GM12878 (cell line): ENCODE data around the gene SLC12A6. TPM values are rescaled to one million over a fixed set of nuclear protein-coding genes. Genes with fewer than 3 reads are reported as not detected.

Experiments used
- ATAC-seq: fragments of 200-7000 bp; cut with Tn5 transposase; 3 replicates; pipeline ENCODE4 v1.9.1; 2020; ENCODE audit warnings: mild to moderate bottlenecking, moderate library complexity
- BruUV-seq: library from RNA; stranded (reverse); fragments of 400-500 nt; replicated peaks from 2 replicates; lab custom pipeline; 2021; lab: Mats Ljungman, UMichigan
- CTCF ChIA-PET: fragments of 300-600 bp; sonication (Branson Sonifier 250); formaldehyde crosslinking; extraction: SDS; loops from one replicate; lab custom pipeline; 2021; ENCODE audit warnings: inconsistent platforms; lab: Yijun Ruan, JAX
- POLR2A ChIA-PET: fragments of 350-600 bp; formaldehyde crosslinking; extraction: SDS; loops from one replicate; lab custom pipeline; 2021; ENCODE audit warnings: inconsistent platforms; lab: Charles Lee
- RAD21 ChIA-PET: fragments of 300-600 bp; sonication (Branson Sonifier 250); formaldehyde crosslinking; loops from one replicate; lab custom pipeline; 2023; ENCODE audit warnings: antibody characterized with exemption; ENCODE audit not compliant: unreplicated experiment; lab: Charles Lee
- SMC1A ChIA-PET: fragments of 300-600 bp; sonication (Branson Sonifier 250); formaldehyde crosslinking; loops from one replicate; lab custom pipeline; 2023; ENCODE audit not compliant: unreplicated experiment, uncharacterized antibody; lab: Charles Lee
- DNase-seq: peaks from one replicate; pipeline ENCODE4 v3.0.0-alpha.2; 2011; ENCODE audit warnings: low read depth, low spot score
- FAIRE-seq: peaks from 3 replicates; lab custom pipeline; 2011; peaks lifted over from hg19 to GRCh38; lab: Jason Lieb, UNC
- H2AFZ ChIP-seq: 2 replicates; pipeline ENCODE4 v1.6.0; 2011; ENCODE audit warnings: low read depth, low read length, control low read depth; ENCODE audit not compliant: control insufficient read depth
- H3K27ac ChIP-seq: 2 replicates; pipeline ENCODE4 v1.5.1; 2011; ENCODE audit warnings: control low read depth; ENCODE audit not compliant: control insufficient read depth, insufficient read depth
- H3K27me3 ChIP-seq, 2 experiments: replicated peaks in 1 of 2; 2 replicates each; pipeline versions ENCODE4 v1.6.0 to v1.6.1; 2011; ENCODE audit warnings: low read length in 1 of 2; ENCODE audit not compliant: control insufficient read depth in 2 of 2, insufficient read depth in 2 of 2
- H3K36me3 ChIP-seq, 2 experiments: 2 replicates each; pipeline ENCODE4 v1.5.1; 2011; ENCODE audit warnings: low read length in 1 of 2; ENCODE audit not compliant: control insufficient read depth in 2 of 2, insufficient read depth in 2 of 2
- H3K4me1 ChIP-seq: 2 replicates; pipeline ENCODE4 v1.6.1; 2011; ENCODE audit warnings: mild to moderate bottlenecking, low read length, moderate library complexity, mixed read lengths; ENCODE audit not compliant: control insufficient read depth, insufficient read depth
- H3K4me2 ChIP-seq: 2 replicates; pipeline ENCODE4 v1.6.0; 2011; ENCODE audit warnings: control low read depth; ENCODE audit not compliant: control insufficient read depth, insufficient read depth
- H3K4me3 ChIP-seq: fragments of 200-600 bp; sonication (generic); 2 replicates; pipeline ENCODE4 v1.5.1; 2016
- H3K79me2 ChIP-seq: 2 replicates; pipeline ENCODE4 v1.6.0; 2011; ENCODE audit warnings: low read length; ENCODE audit not compliant: control insufficient read depth, insufficient read depth
- H3K9ac ChIP-seq: 2 replicates; pipeline ENCODE4 v1.8.0; 2011; ENCODE audit warnings: low read length, control low read depth, mixed read lengths; ENCODE audit not compliant: control insufficient read depth, insufficient read depth
- H3K9me3 ChIP-seq: replicated peaks from 3 replicates; pipeline ENCODE4 v1.5.1; 2011; ENCODE audit warnings: mild to moderate bottlenecking, low read length; ENCODE audit not compliant: control insufficient read depth, insufficient read depth
- H4K20me1 ChIP-seq: 2 replicates; pipeline ENCODE4 v1.6.0; 2011; ENCODE audit not compliant: control insufficient read depth, insufficient read depth
- CREB1 ChIP-seq: IDR thresholded peaks from 2 replicates; pipeline ENCODE4 v1.6.1; 2012; ENCODE audit warnings: low read depth, mild to moderate bottlenecking, inconsistent platforms
- EED ChIP-seq: sonication (generic); IDR thresholded peaks from 2 replicates; pipeline ENCODE4 v1.6.1; 2016; ENCODE audit warnings: antibody characterized with exemption, low read depth
- ESRRA ChIP-seq: IDR thresholded peaks from 2 replicates; pipeline ENCODE4 v1.6.1; 2012; ENCODE audit warnings: mild to moderate bottlenecking, low read length, improper control_type of control experiment
- ETV6 ChIP-seq, 2 experiments: fragments of 450-650 bp in 1 of 2; IDR thresholded peaks in 1 of 2; conservative IDR thresholded peaks in 1 of 2; 2 replicates each; pipeline ENCODE4 v1.6.1; 2014; ENCODE audit warnings: antibody characterized with exemption in 1 of 2, borderline replicate concordance in 1 of 2, low read depth in 1 of 2, mild to moderate bottlenecking in 1 of 2, moderate library complexity in 1 of 2
- FOXM1 ChIP-seq: IDR thresholded peaks from 2 replicates; pipeline ENCODE4 v1.6.1; 2012; ENCODE audit warnings: low read depth, mild to moderate bottlenecking, inconsistent platforms, low read length, moderate library complexity
- HDAC6 ChIP-seq: fragments of 200-600 bp; sonication (generic); IDR thresholded peaks from one replicate; pipeline ENCODE4 v1.8.0; 2017; ENCODE audit warnings: antibody characterized with exemption; ENCODE audit not compliant: unreplicated experiment
- IRF4 ChIP-seq: IDR thresholded peaks from 2 replicates; pipeline ENCODE4 v1.6.1; 2011; ENCODE audit warnings: low read depth, low read length
- JUNB ChIP-seq: IDR thresholded peaks from 2 replicates; pipeline ENCODE4 v1.6.1; 2016; ENCODE audit warnings: antibody characterized with exemption, mild to moderate bottlenecking
- NFIC ChIP-seq: IDR thresholded peaks from 2 replicates; pipeline ENCODE4 v1.6.1; 2012; ENCODE audit warnings: low read depth, mild to moderate bottlenecking, inconsistent platforms, low read length, moderate library complexity
- PKNOX1 ChIP-seq: fragments of 450-650 bp; IDR thresholded peaks from 2 replicates; pipeline ENCODE4 v1.6.1; 2016; ENCODE audit warnings: mild to moderate bottlenecking
- SMARCA5 ChIP-seq: fragments of 450-650 bp; IDR thresholded peaks from 2 replicates; pipeline ENCODE4 v1.6.1; 2017; ENCODE audit warnings: mild to moderate bottlenecking
- SPI1 ChIP-seq: IDR thresholded peaks from 2 replicates; pipeline ENCODE4 v1.6.1; 2011; ENCODE audit warnings: low read depth, mild to moderate bottlenecking, low read length, moderate library complexity, borderline replicate concordance; ENCODE audit not compliant: insufficient read depth
- ZBED1 ChIP-seq: IDR thresholded peaks from 2 replicates; pipeline ENCODE4 v1.6.1; 2016; ENCODE audit warnings: borderline replicate concordance
- WGBS: methylation state at CpG from one replicate; pipeline ENCODE4 v1.1.6; 2016; ENCODE audit warnings: low lambda C conversion rate; ENCODE audit not compliant: insufficient replicate concordance, insufficient coverage; ENCODE audit errors: missing lambda C conversion rate; 5-methylcytosine and 5-hydroxymethylcytosine counted together
- in situ Hi-C: fragments of 300-500 bp; cut with MboI; formaldehyde crosslinking; loops from 9 replicates; pipeline ENCODE4 v1.14.3; 2018; ENCODE audit warnings: mixed read lengths
- intact Hi-C: fragments of 100-400 bp; cut with micrococcal nuclease; formaldehyde crosslinking; loops from one replicate; pipeline ENCODE4 v1.14.2; 2022; ENCODE audit not compliant: unreplicated experiment
- polyA plus RNA-seq, 11 experiments: library from polyadenylated mRNA; depleted of rRNA in 4 of 11; unstranded in 6 of 11; stranded (reverse) in 5 of 11; fragments of >200 nt; fragmentation: Nextera tagmentation in 4 of 11; fragmentation: Illumina TruSeq in 1 of 11; extraction: Ambion mirVana in 4 of 11; extraction: Trizol in 1 of 11; gene quantifications; 1 replicate in 1 of 11; 2 replicates in 10 of 11; pipeline versions ENCODE4 v1.2.1 to v1.2.3, GENCODE V29; 2011 to 2016; ENCODE audit warnings: inconsistent platforms in 2 of 11, missing spikeins in 2 of 11, low read depth in 1 of 11
- total RNA-seq, 4 experiments: library from RNA; depleted of rRNA in 3 of 4; stranded (reverse); fragments of >200 nt in 3 of 4; fragmentation: Illumina TruSeq in 1 of 4; extraction: Trizol in 1 of 4; gene quantifications; 2 replicates each; pipeline versions ENCODE4 v1.2.1 to v1.2.3, GENCODE V29; 2013 to 2021
- TF ChIP-seq, protein P1 (sequence below): fragments of 450-650 bp; IDR thresholded peaks from 2 replicates; pipeline ENCODE4 v1.6.1; 2016; ENCODE audit warnings: mild to moderate bottlenecking
- TF ChIP-seq, protein P2 (sequence below): fragments of 450-650 bp; IDR thresholded peaks from 2 replicates; pipeline ENCODE4 v1.6.1; 2018; ENCODE audit warnings: mild to moderate bottlenecking, low read depth, moderate library complexity; ENCODE audit not compliant: partially characterized antibody

Gene SLC12A6
- total and polyA plus RNA-seq, 10 of the 15 experiments (the other 5 are each of a cell fraction or from before 2014, with no cell fraction given), result 4.7 to 94.4 (median 34.2) TPM

DNA sequence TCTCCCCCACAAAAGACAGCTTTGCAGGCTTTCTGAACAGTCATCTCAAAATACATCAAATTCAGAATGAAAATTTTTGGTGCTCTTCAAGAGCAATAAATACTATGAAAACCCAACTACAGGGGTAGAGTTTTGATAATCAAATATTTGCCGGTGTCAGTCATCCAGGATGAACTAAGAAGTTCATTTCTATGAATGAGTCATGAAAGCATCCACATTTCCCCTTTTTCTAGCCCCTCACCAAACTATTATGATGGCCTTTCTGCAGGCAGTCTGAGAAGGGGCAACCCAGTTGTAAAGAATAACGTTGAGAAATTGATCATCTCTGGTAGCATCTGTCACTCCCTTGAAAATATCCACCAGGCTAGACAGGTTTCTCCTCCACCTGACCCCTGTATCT lies 32.5 kb upstream of the SLC12A6 start:
- RAD21 ChIA-PET, result no interaction called here
- TF ChIP-seq CREB1, result 0 out of 2 replicates have a peak, but pooled peaks have one; percentile 14
- peak; percentile 90 for TF ChIP-seq JUNB
- no peak for TF ChIP-seq ESRRA
- TF ChIP-seq HDAC6, result no peak
- peak; percentile 84 for TF ChIP-seq PKNOX1
- TF ChIP-seq SPI1, result peak; percentile 79
- TF ChIP-seq ETV6 (conservative IDR thresholded peaks at IDR 0.05 in 1 of 2, IDR thresholded peaks at IDR 0.05 in 1 of 2; ENCODE audit: borderline replicate concordance in 1 of 2, low read depth in 1 of 2), result peak in 1 of 2 experiments; percentile 29; a peak in 1 of 4 replicates
- TF ChIP-seq SMARCA5, result no peak
- peak; percentile 42; the same call in 1 of the 2 replicates for TF ChIP-seq ZBED1
- TF ChIP-seq IRF4, result peak; percentile 34; the same call in 1 of the 2 replicates
- TF ChIP-seq, protein P1, sequence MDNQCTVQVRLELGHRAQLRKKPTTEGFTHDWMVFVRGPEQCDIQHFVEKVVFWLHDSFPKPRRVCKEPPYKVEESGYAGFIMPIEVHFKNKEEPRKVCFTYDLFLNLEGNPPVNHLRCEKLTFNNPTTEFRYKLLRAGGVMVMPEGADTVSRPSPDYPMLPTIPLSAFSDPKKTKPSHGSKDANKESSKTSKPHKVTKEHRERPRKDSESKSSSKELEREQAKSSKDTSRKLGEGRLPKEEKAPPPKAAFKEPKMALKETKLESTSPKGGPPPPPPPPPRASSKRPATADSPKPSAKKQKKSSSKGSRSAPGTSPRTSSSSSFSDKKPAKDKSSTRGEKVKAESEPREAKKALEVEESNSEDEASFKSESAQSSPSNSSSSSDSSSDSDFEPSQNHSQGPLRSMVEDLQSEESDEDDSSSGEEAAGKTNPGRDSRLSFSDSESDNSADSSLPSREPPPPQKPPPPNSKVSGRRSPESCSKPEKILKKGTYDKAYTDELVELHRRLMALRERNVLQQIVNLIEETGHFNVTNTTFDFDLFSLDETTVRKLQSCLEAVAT, result peak; percentile 60; the same call in 1 of the 2 replicates
- 0 out of 2 replicates have a peak, but pooled peaks have one; percentile 47 for TF ChIP-seq EED
- peak; percentile 67; the same call in 1 of the 2 replicates for TF ChIP-seq NFIC
- TF ChIP-seq, protein P2, sequence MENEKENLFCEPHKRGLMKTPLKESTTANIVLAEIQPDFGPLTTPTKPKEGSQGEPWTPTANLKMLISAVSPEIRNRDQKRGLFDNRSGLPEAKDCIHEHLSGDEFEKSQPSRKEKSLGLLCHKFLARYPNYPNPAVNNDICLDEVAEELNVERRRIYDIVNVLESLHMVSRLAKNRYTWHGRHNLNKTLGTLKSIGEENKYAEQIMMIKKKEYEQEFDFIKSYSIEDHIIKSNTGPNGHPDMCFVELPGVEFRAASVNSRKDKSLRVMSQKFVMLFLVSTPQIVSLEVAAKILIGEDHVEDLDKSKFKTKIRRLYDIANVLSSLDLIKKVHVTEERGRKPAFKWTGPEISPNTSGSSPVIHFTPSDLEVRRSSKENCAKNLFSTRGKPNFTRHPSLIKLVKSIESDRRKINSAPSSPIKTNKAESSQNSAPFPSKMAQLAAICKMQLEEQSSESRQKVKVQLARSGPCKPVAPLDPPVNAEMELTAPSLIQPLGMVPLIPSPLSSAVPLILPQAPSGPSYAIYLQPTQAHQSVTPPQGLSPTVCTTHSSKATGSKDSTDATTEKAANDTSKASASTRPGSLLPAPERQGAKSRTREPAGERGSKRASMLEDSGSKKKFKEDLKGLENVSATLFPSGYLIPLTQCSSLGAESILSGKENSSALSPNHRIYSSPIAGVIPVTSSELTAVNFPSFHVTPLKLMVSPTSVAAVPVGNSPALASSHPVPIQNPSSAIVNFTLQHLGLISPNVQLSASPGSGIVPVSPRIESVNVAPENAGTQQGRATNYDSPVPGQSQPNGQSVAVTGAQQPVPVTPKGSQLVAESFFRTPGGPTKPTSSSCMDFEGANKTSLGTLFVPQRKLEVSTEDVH, result no peak
- peak; percentile 38; the same call in 1 of the 2 replicates for TF ChIP-seq FOXM1
- TF ChIP-seq, all 136 proteins: peak for 11
- Histone ChIP-seq H4K20me1 (no peaks in the 10 kb centered on the region), H3K9ac (no peak overlapping the region), H3K9me3 (no peaks in the 10 kb centered on the region), H3K36me3 (no peaks in the 10 kb centered on the region), H3K79me2 (peaks cover 21% of the 10 kb centered on the region), H2AFZ (no peak overlapping the region), H3K27ac (0 out of 2 replicates have a peak overlapping the region, but pooled peaks have one; percentile 4), H3K4me2 (no peak overlapping the region; the same call in 1 of the 2 replicates), H3K4me3 (no peak overlapping the region), H3K27me3 (no peaks in the 10 kb centered on the region), H3K4me1 (peaks cover 28% of the 10 kb centered on the region)
- no TSS peak for BruUV-seq
- no peak for DNase-seq
- ChIA-PET CTCF (no interaction called here), POLR2A (no interaction called here), SMC1A (interaction anchor here (3.4 kb wide), 1 partner anchor 128 kb away, joined by 22 read pairs; no protein-coding TSS in a partner anchor)
- intact Hi-C loops, result no loop called here
- no peak for FAIRE-seq
- in situ Hi-C loops, result no loop called here
- no peak for ATAC-seq
- WGBS, result 0% methylated on average over 2 of the region's 2 CpGs
